ENCODE measurements around the gene AATK. TPM values are rescaled to one million over a fixed set of nuclear protein-coding genes. Genes with fewer than 3 reads are reported as not detected.

The AATK gene
- total and polyA plus RNA-seq, 3 experiments from 2014 or later = 0.29 to 0.55 TPM; not detected in 1

- CTCF ChIA-PET = no interaction called here
Observed at GRCh38 chr17:81071761-81072741, 94.0 kb downstream of the AATK start.

GRCh38 chr17:81070541-81071246 lies 95.3 kb downstream of the AATK start:
- H3K9me3 ChIP-seq (ENCODE audit: low read length) = no peaks in the 10 kb centered on the region
- no peak overlapping the region for H3K27ac Mint-ChIP-seq
- no peaks in the 10 kb centered on the region for H3K4me1 Mint-ChIP-seq
- no peaks in the 10 kb centered on the region for H3K27me3 ChIP-seq (ENCODE audit: insufficient read depth, low read length, poor library complexity, severe bottlenecking)
- H3K4me3 Mint-ChIP-seq = no peak overlapping the region
- H3K27me3 Mint-ChIP-seq = no peaks in the 10 kb centered on the region
- no peaks in the 10 kb centered on the region for H3K4me1 ChIP-seq (ENCODE audit: insufficient read depth, low read length)
- no peak overlapping the region for H3K4me3 ChIP-seq (ENCODE audit: low read length)
- no peak overlapping the region for H3K27ac ChIP-seq (ENCODE audit: low read depth, low read length)
- DNase-seq = no peak
- POLR2A ChIA-PET = no interaction called here
- no peaks in the 10 kb centered on the region for H3K9me3 Mint-ChIP-seq
- CTCF ChIA-PET = no interaction called here
- H3K36me3 Mint-ChIP-seq = no peaks in the 10 kb centered on the region
- no peaks in the 10 kb centered on the region for H3K36me3 ChIP-seq (ENCODE audit: insufficient read depth, low read length)

More at GRCh38 chr17:81071761-81072741, 94.0 kb downstream of the AATK start:
- no peaks in the 10 kb centered on the region for H3K36me3 Mint-ChIP-seq
- peak overlapping the region in 1 of 7 donors; percentile 59 for H3K4me3 Mint-ChIP-seq
- no peaks in the 10 kb centered on the region for H3K27me3 ChIP-seq (ENCODE audit: insufficient read depth, low read length, poor library complexity, severe bottlenecking)
- POLR2A ChIA-PET = no interaction called here
- peak overlapping the region in 1 of 8 donors; percentile 57 for H3K27ac Mint-ChIP-seq
- H3K9me3 ChIP-seq (ENCODE audit: low read length) = no peaks in the 10 kb centered on the region
- H3K27me3 Mint-ChIP-seq = no peaks in the 10 kb centered on the region
- no peak for DNase-seq
- H3K4me1 Mint-ChIP-seq = no peaks in the 10 kb centered on the region
- no peaks in the 10 kb centered on the region for H3K9me3 Mint-ChIP-seq
- H3K4me1 ChIP-seq (ENCODE audit: insufficient read depth, low read length) = no peaks in the 10 kb centered on the region
- H3K36me3 ChIP-seq (ENCODE audit: insufficient read depth, low read length) = no peaks in the 10 kb centered on the region
- H3K27ac ChIP-seq (ENCODE audit: low read depth, low read length) = no peak overlapping the region
- no peak overlapping the region for H3K4me3 ChIP-seq (ENCODE audit: low read length)

- no peaks in the 10 kb centered on the region for H3K9me3 Mint-ChIP-seq
- H3K4me1 Mint-ChIP-seq = no peaks in the 10 kb centered on the region
- POLR2A ChIA-PET = no interaction called here
- no peaks in the 10 kb centered on the region for H3K27me3 ChIP-seq (ENCODE audit: insufficient read depth, low read length, poor library complexity, severe bottlenecking)
- no peaks in the 10 kb centered on the region for H3K36me3 ChIP-seq (ENCODE audit: insufficient read depth, low read length)
- no peaks in the 10 kb centered on the region for H3K4me1 ChIP-seq (ENCODE audit: insufficient read depth, low read length)
- no peaks in the 10 kb centered on the region for H3K27me3 Mint-ChIP-seq
- no peaks in the 10 kb centered on the region for H3K9me3 ChIP-seq (ENCODE audit: low read length)
- H3K4me3 Mint-ChIP-seq = no peak overlapping the region
- no peak for DNase-seq
- no peak overlapping the region for H3K27ac ChIP-seq (ENCODE audit: low read depth, low read length)
- H3K4me3 ChIP-seq (ENCODE audit: low read length) = no peak overlapping the region
- CTCF ChIA-PET = no interaction called here
- no peaks in the 10 kb centered on the region for H3K36me3 Mint-ChIP-seq
- no peak overlapping the region for H3K27ac Mint-ChIP-seq
Observed at GRCh38 chr17:81069135-81069645, 96.8 kb downstream of the AATK start.

- H3K4me3 ChIP-seq (ENCODE audit: low read length) = no peak overlapping the region
- no peaks in the 10 kb centered on the region for H3K4me1 ChIP-seq (ENCODE audit: insufficient read depth, low read length)
- ChIA-PET POLR2A (no interaction called here), CTCF (no interaction called here)
- Mint-ChIP-seq H3K4me3 (no peak overlapping the region), H3K36me3 (no peaks in the 10 kb centered on the region), H3K4me1 (no peaks in the 10 kb centered on the region), H3K9me3 (no peaks in the 10 kb centered on the region), H3K27me3 (no peaks in the 10 kb centered on the region), H3K27ac (no peak overlapping the region)
- DNase-seq = no peak
- no peaks in the 10 kb centered on the region for H3K36me3 ChIP-seq (ENCODE audit: insufficient read depth, low read length)
- H3K27me3 ChIP-seq (ENCODE audit: insufficient read depth, low read length, poor library complexity, severe bottlenecking) = no peaks in the 10 kb centered on the region
- no peaks in the 10 kb centered on the region for H3K9me3 ChIP-seq (ENCODE audit: low read length)
- no peak overlapping the region for H3K27ac ChIP-seq (ENCODE audit: low read depth, low read length)
Observed at GRCh38 chr17:81068411-81069134, 97.4 kb downstream of the AATK start.

- CTCF ChIA-PET = no interaction called here
- no peaks in the 10 kb centered on the region for H3K36me3 Mint-ChIP-seq
- no peaks in the 10 kb centered on the region for H3K9me3 ChIP-seq (ENCODE audit: low read length)
- no peaks in the 10 kb centered on the region for H3K4me1 ChIP-seq (ENCODE audit: insufficient read depth, low read length)
- H3K27me3 Mint-ChIP-seq = no peaks in the 10 kb centered on the region
- no peaks in the 10 kb centered on the region for H3K27me3 ChIP-seq (ENCODE audit: insufficient read depth, low read length, poor library complexity, severe bottlenecking)
- POLR2A ChIA-PET = no interaction called here
- H3K4me1 Mint-ChIP-seq = peaks cover 0 to 3% (median under 1%) of the 10 kb centered on the region in 3 donors
- H3K27ac Mint-ChIP-seq = no peak overlapping the region
- no peaks in the 10 kb centered on the region for H3K36me3 ChIP-seq (ENCODE audit: insufficient read depth, low read length)
- H3K4me3 ChIP-seq (ENCODE audit: low read length) = no peak overlapping the region
- no peak for DNase-seq
- H3K9me3 Mint-ChIP-seq = no peaks in the 10 kb centered on the region
- no peak overlapping the region for H3K27ac ChIP-seq (ENCODE audit: low read depth, low read length)
- H3K4me3 Mint-ChIP-seq = no peak overlapping the region
Observed at GRCh38 chr17:81067391-81067811, 98.6 kb downstream of the AATK start.

Other genes with a start within 250 kb of the AATK start
- 10 to 100 TPM; 31.2 to 32.7 TPM for gene CHMP6, start 174.4 kb downstream of the AATK start, total RNA-seq
- gene CHMP6, start 174.4 kb downstream of the AATK start, polyA plus RNA-seq = 45.1 TPM
- gene BAIAP2, start 131.1 kb downstream of the AATK start, total RNA-seq = 1 to 10 TPM; 5.3 to 8.8 TPM
- gene BAIAP2, start 131.1 kb downstream of the AATK start, polyA plus RNA-seq = 6.6 TPM
- not detected for gene PVALEF, start 714 bp downstream of the AATK start, total RNA-seq
- gene PVALEF, start 714 bp downstream of the AATK start, polyA plus RNA-seq = not detected
- 10 to 100 TPM; 13.2 to 13.3 TPM for gene CEP131, start 56.7 kb upstream of the AATK start, total RNA-seq
- 6.5 TPM for gene CEP131, start 56.7 kb upstream of the AATK start, polyA plus RNA-seq
- 10 to 100 TPM; 41.2 to 44.2 TPM for gene TEPSIN, start 72.8 kb upstream of the AATK start, total RNA-seq
- 6.2 TPM for gene TEPSIN, start 72.8 kb upstream of the AATK start, polyA plus RNA-seq
- gene NDUFAF8, start 73.1 kb upstream of the AATK start, total RNA-seq = 100 to 1,000 TPM; 136 to 138 TPM
- gene NDUFAF8, start 73.1 kb upstream of the AATK start, polyA plus RNA-seq = 76.4 TPM
- 10 to 100 TPM; 49.0 to 51.0 TPM for gene SLC38A10, start 129.1 kb upstream of the AATK start, total RNA-seq
- gene SLC38A10, start 129.1 kb upstream of the AATK start, polyA plus RNA-seq = 71.1 TPM
- not detected for gene BAHCC1, start 229.2 kb upstream of the AATK start, total RNA-seq
- not detected for gene BAHCC1, start 229.2 kb upstream of the AATK start, polyA plus RNA-seq

Measured in CD8-positive, alpha-beta memory T cell (primary cell).